ENCODE measurements around the gene TNRC6B. TPM values are rescaled to one million over a fixed set of nuclear protein-coding genes. Genes with fewer than 3 reads are reported as not detected.
"Not testable (repeated sequence)": the region's sequence is repeated elsewhere in the genome, so short reads cannot be mapped to it uniquely, and the experiment has no call there.

The TNRC6B gene
- total RNA-seq, 1 experiment from 2014 or later: 52.2 TPM

DNA sequence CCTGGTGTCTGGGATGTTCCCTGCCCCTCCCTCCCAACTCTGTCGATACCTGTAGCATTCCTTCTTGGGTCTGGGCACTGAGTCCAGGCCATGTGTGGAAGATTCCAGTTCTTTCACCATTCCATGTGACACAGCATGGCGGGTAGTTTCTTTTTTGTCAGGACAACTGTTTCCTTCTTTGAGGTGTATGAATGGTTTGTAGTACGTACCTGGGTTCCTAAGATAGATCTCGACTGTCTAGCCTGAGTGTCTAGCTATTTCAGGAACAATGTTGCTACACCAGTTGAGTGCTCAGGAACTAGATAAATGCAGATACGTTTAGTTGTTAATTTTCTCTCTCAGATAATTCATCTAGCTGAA, 43.3 kb downstream of the TNRC6B start:
- ChIA-PET POLR2A (ENCODE audit: low non-redundant PET) (no interaction called here), CTCF (no interaction called here)
- no peak for DNase-seq (ENCODE audit: low spot score)
- H3K4me1 ChIP-seq (ENCODE audit: insufficient read depth, low read length, poor library complexity, severe bottlenecking): peaks cover 16% of the 10 kb centered on the region
- no peak overlapping the region for H3K4me3 ChIP-seq (ENCODE audit: low read depth, low read length, poor library complexity, severe bottlenecking)
- BruUV-seq (replicated peaks): no TSS peak
- TF ChIP-seq EZH2 (IDR thresholded peaks at IDR 0.05; ENCODE audit: borderline replicate concordance, low read depth, low read length, poor library complexity, severe bottlenecking): no peak
- TF ChIP-seq, protein P1, sequence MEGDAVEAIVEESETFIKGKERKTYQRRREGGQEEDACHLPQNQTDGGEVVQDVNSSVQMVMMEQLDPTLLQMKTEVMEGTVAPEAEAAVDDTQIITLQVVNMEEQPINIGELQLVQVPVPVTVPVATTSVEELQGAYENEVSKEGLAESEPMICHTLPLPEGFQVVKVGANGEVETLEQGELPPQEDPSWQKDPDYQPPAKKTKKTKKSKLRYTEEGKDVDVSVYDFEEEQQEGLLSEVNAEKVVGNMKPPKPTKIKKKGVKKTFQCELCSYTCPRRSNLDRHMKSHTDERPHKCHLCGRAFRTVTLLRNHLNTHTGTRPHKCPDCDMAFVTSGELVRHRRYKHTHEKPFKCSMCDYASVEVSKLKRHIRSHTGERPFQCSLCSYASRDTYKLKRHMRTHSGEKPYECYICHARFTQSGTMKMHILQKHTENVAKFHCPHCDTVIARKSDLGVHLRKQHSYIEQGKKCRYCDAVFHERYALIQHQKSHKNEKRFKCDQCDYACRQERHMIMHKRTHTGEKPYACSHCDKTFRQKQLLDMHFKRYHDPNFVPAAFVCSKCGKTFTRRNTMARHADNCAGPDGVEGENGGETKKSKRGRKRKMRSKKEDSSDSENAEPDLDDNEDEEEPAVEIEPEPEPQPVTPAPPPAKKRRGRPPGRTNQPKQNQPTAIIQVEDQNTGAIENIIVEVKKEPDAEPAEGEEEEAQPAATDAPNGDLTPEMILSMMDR (conservative IDR thresholded peaks at IDR 0.05; ENCODE audit: low read depth, low read length): no peak
- intact Hi-C loops (cut with micrococcal nuclease; ENCODE audit: unreplicated experiment): no loop called here
- H3K36me3 ChIP-seq (ENCODE audit: insufficient read depth, low read length, poor library complexity, severe bottlenecking): no peaks in the 10 kb centered on the region
- no peaks in the 10 kb centered on the region for H3K27me3 ChIP-seq (replicated peaks; ENCODE audit: insufficient read depth, low read depth, low read length, poor library complexity)
- no peak overlapping the region for H3K27ac ChIP-seq (ENCODE audit: low read depth, low read length, poor library complexity, severe bottlenecking)
- no peaks in the 10 kb centered on the region for H3K9me3 ChIP-seq (ENCODE audit: low read depth, low read length, poor library complexity, severe bottlenecking)

DNA sequence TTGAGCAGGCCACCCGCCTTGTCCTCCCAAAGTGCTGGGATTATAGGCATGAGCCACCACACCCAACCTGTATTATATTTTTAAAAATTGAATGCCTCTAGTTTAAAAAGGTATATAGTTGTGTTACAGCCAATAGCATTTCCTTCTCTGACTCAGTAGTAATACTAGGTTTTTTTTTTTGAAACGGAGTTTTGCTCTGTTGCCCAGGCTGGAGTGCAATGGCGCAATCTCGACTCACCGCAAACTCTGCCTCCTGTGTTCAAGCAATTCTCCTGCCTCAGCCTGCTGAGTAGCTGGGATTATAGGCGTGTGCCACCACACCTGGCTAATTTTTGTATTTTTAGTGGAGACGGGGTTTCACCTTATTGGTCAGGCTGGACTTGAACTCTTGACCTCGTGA, 45.3 kb downstream of the TNRC6B start:
- POLR2A ChIA-PET (ENCODE audit: low non-redundant PET); intact Hi-C loops (cut with micrococcal nuclease; ENCODE audit: unreplicated experiment): not testable (repeated sequence)

DNA sequence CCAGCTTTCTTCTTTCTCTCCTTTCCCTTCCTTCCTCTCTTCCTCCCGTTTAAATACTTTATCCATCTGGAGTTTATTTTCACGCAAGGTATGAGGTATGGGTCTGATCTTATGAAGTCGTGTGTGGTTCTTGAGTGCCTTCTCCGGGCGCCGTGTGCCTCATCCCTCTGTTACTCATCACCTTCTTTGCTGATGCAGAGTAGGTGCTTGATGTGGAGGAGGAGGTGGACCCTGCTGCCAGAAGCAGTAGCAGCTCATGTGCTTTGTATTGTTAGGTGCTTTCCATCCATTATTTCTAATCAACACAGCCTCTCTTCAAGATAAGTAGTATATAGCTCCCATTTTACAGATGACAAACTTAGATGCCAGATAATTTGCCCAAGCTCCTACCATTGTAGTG, 47.0 kb downstream of the TNRC6B start:
- no TSS peak for BruUV-seq (replicated peaks)
- CTCF ChIA-PET: no interaction called here

More for the DNA sequence above, 45.3 kb downstream of the TNRC6B start:
- CTCF ChIA-PET; H3K4me3 ChIP-seq (ENCODE audit: low read depth, low read length, poor library complexity, severe bottlenecking); BruUV-seq (replicated peaks); H3K9me3 ChIP-seq (ENCODE audit: low read depth, low read length, poor library complexity, severe bottlenecking); DNase-seq (ENCODE audit: low spot score); H3K27me3 ChIP-seq (replicated peaks; ENCODE audit: insufficient read depth, low read depth, low read length, poor library complexity); H3K36me3 ChIP-seq (ENCODE audit: insufficient read depth, low read length, poor library complexity, severe bottlenecking); H3K27ac ChIP-seq (ENCODE audit: low read depth, low read length, poor library complexity, severe bottlenecking): not testable (repeated sequence)
- peaks cover 21% of the 10 kb centered on the region for H3K4me1 ChIP-seq (ENCODE audit: insufficient read depth, low read length, poor library complexity, severe bottlenecking)

DNA sequence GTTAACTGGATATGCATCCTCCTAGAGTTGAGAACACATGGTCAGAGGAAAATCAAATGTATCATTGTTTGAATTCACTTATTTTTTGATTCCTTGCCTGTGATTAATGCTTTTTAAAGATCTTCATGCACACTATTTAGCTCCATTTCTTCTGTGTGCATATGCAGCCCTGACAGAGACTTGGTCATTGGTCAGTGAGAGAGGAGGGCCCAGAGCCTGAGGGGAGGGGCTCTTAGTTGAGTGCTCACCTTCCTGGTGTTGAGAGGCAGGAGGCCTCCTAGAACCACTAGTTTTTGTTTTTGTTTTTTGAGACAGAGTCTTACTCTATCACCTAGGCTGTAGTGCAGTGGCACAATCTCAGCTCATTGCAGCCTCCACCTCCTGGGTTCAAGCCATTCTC, 48.9 kb downstream of the TNRC6B start:
- ChIA-PET CTCF (no interaction called here), POLR2A (ENCODE audit: low non-redundant PET) (no interaction called here)
- intact Hi-C loops (cut with micrococcal nuclease; ENCODE audit: unreplicated experiment): no loop called here
- Histone ChIP-seq H3K9me3 (ENCODE audit: low read depth, low read length, poor library complexity, severe bottlenecking) (no peaks in the 10 kb centered on the region), H3K27ac (ENCODE audit: low read depth, low read length, poor library complexity, severe bottlenecking) (no peak overlapping the region), H3K36me3 (ENCODE audit: insufficient read depth, low read length, poor library complexity, severe bottlenecking) (no peaks in the 10 kb centered on the region), H3K4me3 (ENCODE audit: low read depth, low read length, poor library complexity, severe bottlenecking) (no peak overlapping the region), H3K27me3 (replicated peaks; ENCODE audit: insufficient read depth, low read depth, low read length, poor library complexity) (no peaks in the 10 kb centered on the region), H3K4me1 (ENCODE audit: insufficient read depth, low read length, poor library complexity, severe bottlenecking) (peaks cover 13% of the 10 kb centered on the region)
- no peak for DNase-seq (ENCODE audit: low spot score)
- no peak for TF ChIP-seq EZH2 (IDR thresholded peaks at IDR 0.05; ENCODE audit: borderline replicate concordance, low read depth, low read length, poor library complexity, severe bottlenecking)
- TF ChIP-seq, protein P1 (conservative IDR thresholded peaks at IDR 0.05; ENCODE audit: low read depth, low read length): no peak
- no TSS peak for BruUV-seq (replicated peaks)

More for the DNA sequence above, 47.0 kb downstream of the TNRC6B start:
- Histone ChIP-seq H3K36me3 (ENCODE audit: insufficient read depth, low read length, poor library complexity, severe bottlenecking) (no peaks in the 10 kb centered on the region), H3K9me3 (ENCODE audit: low read depth, low read length, poor library complexity, severe bottlenecking) (no peaks in the 10 kb centered on the region), H3K27ac (ENCODE audit: low read depth, low read length, poor library complexity, severe bottlenecking) (no peak overlapping the region), H3K27me3 (replicated peaks; ENCODE audit: insufficient read depth, low read depth, low read length, poor library complexity) (no peaks in the 10 kb centered on the region), H3K4me3 (ENCODE audit: low read depth, low read length, poor library complexity, severe bottlenecking) (no peak overlapping the region), H3K4me1 (ENCODE audit: insufficient read depth, low read length, poor library complexity, severe bottlenecking) (peaks cover 21% of the 10 kb centered on the region)
- intact Hi-C loops (cut with micrococcal nuclease; ENCODE audit: unreplicated experiment): no loop called here
- POLR2A ChIA-PET (ENCODE audit: low non-redundant PET): no interaction called here
- TF ChIP-seq, protein P1 (conservative IDR thresholded peaks at IDR 0.05; ENCODE audit: low read depth, low read length): no peak
- no peak for TF ChIP-seq EZH2 (IDR thresholded peaks at IDR 0.05; ENCODE audit: borderline replicate concordance, low read depth, low read length, poor library complexity, severe bottlenecking)
- no peak for DNase-seq (ENCODE audit: low spot score)
